ENCODE data around the gene LRP8. TPM values are rescaled to one million over a fixed set of nuclear protein-coding genes. Genes with fewer than 3 reads are reported as not detected.

The LRP8 gene
- total RNA-seq, 1 donor from 2014 or later, result 16.5 TPM

DNA sequence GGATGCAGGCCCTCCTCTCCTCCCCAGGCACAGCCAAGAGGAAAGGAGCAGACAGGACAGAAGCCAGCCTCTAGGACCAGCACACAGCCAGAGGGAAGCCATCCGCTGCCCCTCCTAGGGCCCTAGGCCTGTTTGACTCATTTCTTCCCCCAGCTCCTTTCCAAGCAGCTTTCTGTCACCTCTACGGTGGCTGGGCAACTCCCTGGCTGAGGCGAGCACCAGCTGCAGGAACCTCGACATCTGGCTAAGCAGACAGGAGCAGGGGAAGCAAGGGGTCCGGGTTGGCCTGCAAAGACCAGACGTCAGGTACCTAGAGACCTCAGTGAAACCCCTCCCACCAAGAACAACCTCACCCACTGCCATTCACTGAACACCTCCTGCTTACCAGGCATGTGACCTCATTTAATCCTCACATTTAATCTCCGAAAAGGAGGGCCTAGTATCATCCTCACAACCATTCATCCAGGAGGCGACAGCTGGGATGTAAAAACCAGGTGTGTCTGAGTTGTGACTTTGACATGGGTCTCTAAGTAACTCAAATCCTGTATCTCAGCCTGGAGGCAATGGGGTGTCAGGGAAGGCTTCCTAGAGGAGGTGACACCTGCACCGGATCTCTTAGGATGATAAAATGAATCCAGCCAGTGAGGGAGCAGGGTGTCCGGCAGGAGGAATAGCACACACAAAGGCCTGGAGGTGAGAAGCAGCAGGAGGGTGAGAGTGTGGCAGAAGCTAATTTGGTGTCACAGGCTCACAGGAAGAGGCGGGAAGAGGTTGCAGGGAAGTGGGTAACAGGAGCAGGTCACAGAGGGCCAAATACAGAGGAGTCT lies 5.9 kb downstream of the LRP8 start:
- Mint-ChIP-seq H3K27me3 (peaks cover 11% of the 10 kb centered on the region), H3K4me1 (ENCODE audit: unreplicated experiment) (peaks cover 17% of the 10 kb centered on the region), H3K4me3 (no peak overlapping the region), H3K36me3 (peaks cover 3% of the 10 kb centered on the region), H3K27ac (no peak overlapping the region), H3K9me3 (no peaks in the 10 kb centered on the region)
- TF ChIP-seq, protein P1, sequence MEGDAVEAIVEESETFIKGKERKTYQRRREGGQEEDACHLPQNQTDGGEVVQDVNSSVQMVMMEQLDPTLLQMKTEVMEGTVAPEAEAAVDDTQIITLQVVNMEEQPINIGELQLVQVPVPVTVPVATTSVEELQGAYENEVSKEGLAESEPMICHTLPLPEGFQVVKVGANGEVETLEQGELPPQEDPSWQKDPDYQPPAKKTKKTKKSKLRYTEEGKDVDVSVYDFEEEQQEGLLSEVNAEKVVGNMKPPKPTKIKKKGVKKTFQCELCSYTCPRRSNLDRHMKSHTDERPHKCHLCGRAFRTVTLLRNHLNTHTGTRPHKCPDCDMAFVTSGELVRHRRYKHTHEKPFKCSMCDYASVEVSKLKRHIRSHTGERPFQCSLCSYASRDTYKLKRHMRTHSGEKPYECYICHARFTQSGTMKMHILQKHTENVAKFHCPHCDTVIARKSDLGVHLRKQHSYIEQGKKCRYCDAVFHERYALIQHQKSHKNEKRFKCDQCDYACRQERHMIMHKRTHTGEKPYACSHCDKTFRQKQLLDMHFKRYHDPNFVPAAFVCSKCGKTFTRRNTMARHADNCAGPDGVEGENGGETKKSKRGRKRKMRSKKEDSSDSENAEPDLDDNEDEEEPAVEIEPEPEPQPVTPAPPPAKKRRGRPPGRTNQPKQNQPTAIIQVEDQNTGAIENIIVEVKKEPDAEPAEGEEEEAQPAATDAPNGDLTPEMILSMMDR (conservative IDR thresholded peaks at IDR 0.05), result no peak
- DNase-seq (ENCODE audit: extremely low spot score, unreplicated experiment), result no peak

DNA sequence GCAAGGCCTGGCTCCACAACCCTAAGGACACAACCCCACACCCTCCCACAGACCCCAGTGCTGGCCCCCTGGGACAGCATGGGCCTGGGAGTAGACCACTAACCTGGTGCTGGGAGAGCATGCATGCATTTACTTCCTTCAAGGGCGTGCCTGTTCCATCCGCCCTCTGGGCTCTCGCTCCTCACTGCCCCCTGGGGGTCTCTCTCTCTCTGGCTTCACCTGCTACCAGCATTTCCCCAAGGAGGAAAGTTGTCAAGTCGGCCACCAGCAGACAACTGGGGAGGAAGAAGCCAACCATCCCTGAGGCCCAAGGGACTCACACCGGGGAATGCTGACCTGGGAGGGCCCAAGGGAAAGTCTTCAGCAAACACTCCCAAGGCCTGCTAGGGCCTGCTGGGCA lies 6.5 kb downstream of the LRP8 start:
- Mint-ChIP-seq H3K27me3 (peaks cover 11% of the 10 kb centered on the region), H3K9me3 (no peaks in the 10 kb centered on the region), H3K4me1 (ENCODE audit: unreplicated experiment) (peaks cover 22% of the 10 kb centered on the region), H3K4me3 (no peak overlapping the region), H3K27ac (no peak overlapping the region), H3K36me3 (peaks cover 3% of the 10 kb centered on the region)
- DNase-seq (ENCODE audit: extremely low spot score, unreplicated experiment), result no peak
- TF ChIP-seq, protein P1 (conservative IDR thresholded peaks at IDR 0.05), result peak; percentile 60

DNA sequence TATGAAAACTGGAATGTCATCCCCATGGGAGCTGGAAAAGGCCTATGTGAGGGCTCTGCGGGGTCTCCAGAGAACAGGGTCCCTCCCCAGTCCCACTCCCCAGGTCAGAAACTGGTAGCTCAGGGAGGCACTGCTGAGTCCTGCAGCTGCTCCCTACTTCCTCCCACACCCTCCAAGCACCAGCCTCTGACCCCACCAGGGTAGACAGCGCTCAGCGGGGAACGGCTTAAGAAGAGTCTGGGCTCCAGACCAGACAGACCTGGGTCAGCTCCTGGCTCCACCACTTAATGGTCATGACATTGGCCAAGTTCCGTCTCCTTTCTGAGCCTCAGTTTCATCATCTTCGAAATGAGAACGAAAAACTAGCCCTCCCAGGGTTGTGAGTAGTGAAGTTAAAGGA lies 7.2 kb downstream of the LRP8 start:
- Mint-ChIP-seq H3K27ac (no peak overlapping the region), H3K27me3 (peaks cover 8% of the 10 kb centered on the region), H3K9me3 (no peaks in the 10 kb centered on the region), H3K4me1 (ENCODE audit: unreplicated experiment) (peaks cover 25% of the 10 kb centered on the region), H3K36me3 (peaks cover 3% of the 10 kb centered on the region), H3K4me3 (no peak overlapping the region)
- no peak for DNase-seq (ENCODE audit: extremely low spot score, unreplicated experiment)
- TF ChIP-seq, protein P1 (conservative IDR thresholded peaks at IDR 0.05), result no peak

- H3K27ac Mint-ChIP-seq, result no peak overlapping the region
- H3K4me3 Mint-ChIP-seq, result no peak overlapping the region
- H3K4me1 Mint-ChIP-seq (ENCODE audit: unreplicated experiment), result peaks cover 27% of the 10 kb centered on the region
- TF ChIP-seq, protein P1 (conservative IDR thresholded peaks at IDR 0.05), result no peak
- peaks cover under 1% of the 10 kb centered on the region for H3K27me3 Mint-ChIP-seq
- peaks cover 3% of the 10 kb centered on the region for H3K36me3 Mint-ChIP-seq
- H3K9me3 Mint-ChIP-seq, result no peaks in the 10 kb centered on the region
- no peak for DNase-seq (ENCODE audit: extremely low spot score, unreplicated experiment)
Measured at GRCh38 chr1:53319296-53320101, 8.4 kb downstream of the LRP8 start.

DNA sequence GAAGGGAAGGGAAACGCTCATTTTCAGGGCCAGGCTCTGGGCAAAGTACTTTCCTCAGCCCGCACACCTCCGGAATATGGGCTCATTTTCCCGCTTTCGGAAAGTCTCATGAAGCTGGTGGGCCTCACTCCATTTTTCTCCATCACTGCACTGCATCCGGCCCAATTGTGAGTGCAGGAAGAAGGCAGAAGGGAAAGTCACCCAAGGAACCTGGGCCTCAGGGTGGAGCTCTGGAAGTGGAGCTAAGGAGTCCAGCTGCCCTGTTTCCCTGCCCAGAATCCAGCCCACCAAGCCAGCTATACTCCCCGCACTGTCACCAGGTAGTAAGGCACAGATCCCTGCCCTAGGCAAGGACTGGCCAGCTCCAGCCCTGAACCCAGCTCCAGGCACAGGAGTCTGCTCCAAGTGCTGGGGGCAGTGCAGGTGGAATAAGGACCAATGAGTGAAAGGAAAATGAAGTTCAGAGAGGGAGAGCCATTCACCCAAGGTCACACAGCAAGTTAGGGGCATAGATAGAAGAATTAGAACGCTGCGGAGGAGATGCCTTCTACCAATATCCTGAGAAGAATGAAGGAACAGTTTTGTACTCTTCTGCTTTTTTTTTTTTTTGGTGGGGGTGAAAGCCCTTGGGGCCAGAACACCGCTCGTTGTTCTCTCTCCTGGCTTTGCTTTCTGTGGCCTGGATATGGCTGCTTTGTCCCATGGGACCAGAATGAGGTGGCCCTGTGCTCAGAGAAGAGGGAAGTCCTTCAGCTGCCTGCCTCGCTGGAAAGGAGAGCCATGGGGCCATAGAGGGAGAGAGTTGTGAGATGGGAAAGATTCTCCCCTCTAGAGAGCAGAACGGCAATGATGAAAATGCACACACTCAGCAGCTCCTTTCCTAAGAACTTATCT lies 10.0 kb downstream of the LRP8 start:
- Mint-ChIP-seq H3K36me3 (peaks cover 3% of the 10 kb centered on the region), H3K4me3 (no peak overlapping the region), H3K4me1 (ENCODE audit: unreplicated experiment) (peaks cover 31% of the 10 kb centered on the region), H3K9me3 (no peaks in the 10 kb centered on the region), H3K27me3 (no peaks in the 10 kb centered on the region), H3K27ac (no peak overlapping the region)
- TF ChIP-seq, protein P1 (conservative IDR thresholded peaks at IDR 0.05), result no peak
- DNase-seq (ENCODE audit: extremely low spot score, unreplicated experiment), result no peak
